ENCODE results near the gene RELN. TPM values are rescaled to one million over a fixed set of nuclear protein-coding genes. Genes with fewer than 3 reads are reported as not detected.

Gene RELN
- total RNA-seq, 1 experiment from 2014 or later = 0.10 TPM

GRCh38 chr7:103571586-103571985 is 417.9 kb downstream of the RELN start:
- no peak for TF ChIP-seq POLR2AphosphoS5 (IDR thresholded peaks at IDR 0.05; ENCODE audit: low read depth, low read length)
- TF ChIP-seq REST (IDR thresholded peaks at IDR 0.05; ENCODE audit: insufficient read depth in 1 of 2, low read depth in 2 of 2, low read length in 1 of 2) = no peak
- TF ChIP-seq TCF7L2 (IDR thresholded peaks at IDR 0.05; ENCODE audit: low read depth, low read length) = no peak
- TF ChIP-seq CTCF (IDR thresholded peaks at IDR 0.05) = no peak
- no peak for TF ChIP-seq SIN3A (IDR thresholded peaks at IDR 0.05; ENCODE audit: borderline replicate concordance, insufficient read depth, low read depth, low read length)
- ChIA-PET POLR2A (no interaction called here), CTCF (no interaction called here)
- H3K4me3 ChIP-seq (ENCODE audit: low read depth in 2 of 2, low read length in 2 of 2) = no peak overlapping the region
- in situ Hi-C loops (cut with HindIII; ENCODE audit: low pct_unique_long_range_greater_than_20kb, low sequenced_read_pairs) (no loop called here), intact Hi-C loops (cut with micrococcal nuclease; ENCODE audit: unreplicated experiment) (loop anchor here (10.0 kb wide), 1 partner anchor 1343 kb away; no protein-coding TSS in a partner anchor)
- H3K27ac ChIP-seq (ENCODE audit: low read length) = no peak overlapping the region
- H3K27me3 ChIP-seq (ENCODE audit: control insufficient read depth, insufficient read depth, low read length) = peaks cover 11% of the 10 kb centered on the region; the same call in 1 of the 2 replicates
- H3K9me3 ChIP-seq (ENCODE audit: control insufficient read depth, insufficient read depth, low read depth, low read length) = no peaks in the 10 kb centered on the region
- H3K4me1 ChIP-seq (ENCODE audit: control insufficient read depth, insufficient read depth, low read length) = no peaks in the 10 kb centered on the region
- no peaks in the 10 kb centered on the region for H3K36me3 ChIP-seq (ENCODE audit: control insufficient read depth, insufficient read depth, low read length)
- BruUV-seq (replicated peaks) = no TSS peak
- no peak for DNase-seq (ENCODE audit: low read depth, low spot score)
- ATAC-seq = no peak

GRCh38 chr7:103569621-103570305 is 419.7 kb downstream of the RELN start:
- DNase-seq (ENCODE audit: low read depth, low spot score) (no peak), ATAC-seq (no peak)
- TF ChIP-seq TCF7L2 (IDR thresholded peaks at IDR 0.05; ENCODE audit: low read depth, low read length) = no peak
- TF ChIP-seq REST (IDR thresholded peaks at IDR 0.05; ENCODE audit: insufficient read depth in 1 of 2, low read depth in 2 of 2, low read length in 1 of 2) = no peak
- TF ChIP-seq POLR2AphosphoS5 (IDR thresholded peaks at IDR 0.05; ENCODE audit: low read depth, low read length) = no peak
- no peak for TF ChIP-seq SIN3A (IDR thresholded peaks at IDR 0.05; ENCODE audit: borderline replicate concordance, insufficient read depth, low read depth, low read length)
- TF ChIP-seq CTCF (IDR thresholded peaks at IDR 0.05) = no peak
- no TSS peak for BruUV-seq (replicated peaks)
- H3K4me3 ChIP-seq (ENCODE audit: low read depth in 2 of 2, low read length in 2 of 2) = no peak overlapping the region
- ChIA-PET CTCF (no interaction called here), POLR2A (no interaction called here)
- in situ Hi-C loops (cut with HindIII; ENCODE audit: low pct_unique_long_range_greater_than_20kb, low sequenced_read_pairs) (no loop called here), intact Hi-C loops (cut with micrococcal nuclease; ENCODE audit: unreplicated experiment) (loop anchor here (5.0 to 10.0 kb wide), 2 partner anchors 122 to 1345 kb away; partner anchors contain the start of gene SLC26A5)
- H3K9me3 ChIP-seq (ENCODE audit: control insufficient read depth, insufficient read depth, low read depth, low read length) = no peaks in the 10 kb centered on the region
- H3K27ac ChIP-seq (ENCODE audit: low read length) = no peak overlapping the region
- H3K4me1 ChIP-seq (ENCODE audit: control insufficient read depth, insufficient read depth, low read length) = no peaks in the 10 kb centered on the region
- peaks cover 18% of the 10 kb centered on the region for H3K27me3 ChIP-seq (ENCODE audit: control insufficient read depth, insufficient read depth, low read length)
- H3K36me3 ChIP-seq (ENCODE audit: control insufficient read depth, insufficient read depth, low read length) = no peaks in the 10 kb centered on the region

Measured in Panc1 (cell line).